T-helper 1 cell treated with Interleukin-12 subunit alpha and Interleukin-12 subunit beta and Interleukin-4 antibody, amounts not matched to agents 30 μg/mL and 1 μg/mL, for 36 hours (primary cell): Measurements from ENCODE around the gene ESPN.

Experiments used
- H3K27ac Mint-ChIP-seq: one replicate; pipeline ENCODE4 v1.8.0; 2021; ENCODE audit warnings: mild to moderate bottlenecking, mixed read lengths
- H3K27me3 Mint-ChIP-seq: one replicate; pipeline ENCODE4 v1.8.0; 2021; ENCODE audit warnings: low read depth, mixed read lengths
- H3K36me3 Mint-ChIP-seq: one replicate; pipeline ENCODE4 v1.8.0; 2021; ENCODE audit warnings: low read depth, mixed read lengths
- H3K4me1 Mint-ChIP-seq: one replicate; pipeline ENCODE4 v1.8.0; 2021; ENCODE audit warnings: low read depth, mixed read lengths
- H3K4me3 Mint-ChIP-seq: one replicate; pipeline ENCODE4 v1.8.0; 2021; ENCODE audit warnings: mild to moderate bottlenecking, moderate library complexity, mixed read lengths
- H3K9me3 Mint-ChIP-seq: one replicate; pipeline ENCODE4 v1.8.0; 2021; ENCODE audit warnings: mixed read lengths

Gene ESPN

GRCh38 chr1:6456800-6457466 is 32.4 kb downstream of the ESPN start:
- Mint-ChIP-seq H3K4me3 (no peak overlapping the region), H3K27ac (peak overlapping the region; percentile 47), H3K4me1 (peaks cover 27% of the 10 kb centered on the region), H3K36me3 (peaks cover 18% of the 10 kb centered on the region), H3K9me3 (no peaks in the 10 kb centered on the region), H3K27me3 (peaks cover 33% of the 10 kb centered on the region)

DNA sequence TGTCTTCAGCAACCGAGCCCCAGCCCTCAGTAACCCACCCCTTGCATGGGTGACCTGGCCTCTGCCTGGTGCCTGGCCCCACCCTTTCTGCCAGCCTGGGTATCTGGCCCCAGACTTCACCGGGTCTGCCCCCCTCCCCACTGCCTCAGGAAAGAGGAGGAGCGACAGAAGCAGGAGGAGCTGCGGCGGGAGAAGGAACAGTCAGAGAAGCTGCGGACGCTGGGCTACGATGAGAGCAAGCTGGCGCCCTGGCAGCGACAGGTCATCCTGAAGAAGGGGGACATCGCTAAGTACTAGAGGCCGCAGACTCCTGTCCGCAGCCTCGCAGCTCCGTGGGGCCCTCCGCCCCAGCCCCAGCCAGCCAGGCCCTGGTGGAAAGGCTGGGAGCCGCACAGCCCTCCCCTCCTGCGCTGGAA is 35.3 kb downstream of the ESPN start:
- Mint-ChIP-seq H3K9me3 (no peaks in the 10 kb centered on the region), H3K36me3 (peaks cover 38% of the 10 kb centered on the region), H3K4me1 (peaks cover 43% of the 10 kb centered on the region), H3K27me3 (peaks cover 16% of the 10 kb centered on the region), H3K27ac (peak overlapping the region; percentile 94), H3K4me3 (peak overlapping the region; percentile 90)

- peaks cover 43% of the 10 kb centered on the region for H3K4me1 Mint-ChIP-seq
- peaks cover 41% of the 10 kb centered on the region for H3K36me3 Mint-ChIP-seq
- no peaks in the 10 kb centered on the region for H3K9me3 Mint-ChIP-seq
- peak overlapping the region; percentile 90 for H3K4me3 Mint-ChIP-seq
- peaks cover 16% of the 10 kb centered on the region for H3K27me3 Mint-ChIP-seq
- peak overlapping the region; percentile 94 for H3K27ac Mint-ChIP-seq
Observed at GRCh38 chr1:6460301-6461050, 35.9 kb downstream of the ESPN start.

DNA sequence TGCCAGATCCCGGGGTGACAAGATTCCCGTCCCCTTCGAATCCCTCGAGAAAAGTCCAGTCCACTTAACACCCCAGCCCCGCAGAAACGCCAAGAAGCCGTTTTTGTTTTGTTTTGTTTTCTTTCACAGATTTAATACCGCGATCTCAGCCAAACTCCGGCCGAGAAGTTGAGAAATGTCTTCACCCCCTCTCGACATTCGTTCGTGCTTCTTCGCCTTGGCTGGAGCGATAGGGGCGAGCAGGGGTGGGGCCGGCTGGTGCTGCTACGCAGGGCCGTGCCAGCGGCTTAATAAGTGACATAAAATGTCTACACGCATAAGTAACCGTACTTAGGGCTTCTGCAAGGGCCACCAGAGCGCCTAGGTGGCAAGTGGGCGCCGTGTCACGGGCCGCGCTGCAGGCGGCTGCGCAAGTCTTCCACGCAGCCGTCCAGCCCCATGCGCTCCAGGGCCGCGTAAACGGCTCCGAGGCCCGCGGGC is 36.5 kb downstream of the ESPN start:
- peaks cover 43% of the 10 kb centered on the region for H3K4me1 Mint-ChIP-seq
- H3K9me3 Mint-ChIP-seq = no peaks in the 10 kb centered on the region
- H3K27ac Mint-ChIP-seq = peak overlapping the region; percentile 94
- H3K27me3 Mint-ChIP-seq = peaks cover 13% of the 10 kb centered on the region
- H3K36me3 Mint-ChIP-seq = peaks cover 43% of the 10 kb centered on the region
- peak overlapping the region; percentile 90 for H3K4me3 Mint-ChIP-seq

- Mint-ChIP-seq H3K36me3 (peaks cover 39% of the 10 kb centered on the region), H3K9me3 (no peaks in the 10 kb centered on the region), H3K4me1 (peaks cover 43% of the 10 kb centered on the region), H3K4me3 (peak overlapping the region; percentile 81), H3K27ac (peak overlapping the region; percentile 88), H3K27me3 (peaks cover 8% of the 10 kb centered on the region)
Observed at GRCh38 chr1:6461538-6462411, 37.2 kb downstream of the ESPN start.

GRCh38 chr1:6462412-6463119 is 38.0 kb downstream of the ESPN start:
- H3K4me3 Mint-ChIP-seq = peak overlapping the region; percentile 81
- H3K27me3 Mint-ChIP-seq = peaks cover 1% of the 10 kb centered on the region
- H3K4me1 Mint-ChIP-seq = peaks cover 36% of the 10 kb centered on the region
- peak overlapping the region; percentile 88 for H3K27ac Mint-ChIP-seq
- no peaks in the 10 kb centered on the region for H3K9me3 Mint-ChIP-seq
- peaks cover 37% of the 10 kb centered on the region for H3K36me3 Mint-ChIP-seq

GRCh38 chr1:6463120-6463412 is 38.5 kb downstream of the ESPN start:
- no peaks in the 10 kb centered on the region for H3K9me3 Mint-ChIP-seq
- peak overlapping the region; percentile 41 for H3K4me3 Mint-ChIP-seq
- H3K36me3 Mint-ChIP-seq = peaks cover 37% of the 10 kb centered on the region
- H3K27me3 Mint-ChIP-seq = no peaks in the 10 kb centered on the region
- H3K4me1 Mint-ChIP-seq = peaks cover 36% of the 10 kb centered on the region
- peak overlapping the region; percentile 76 for H3K27ac Mint-ChIP-seq

DNA sequence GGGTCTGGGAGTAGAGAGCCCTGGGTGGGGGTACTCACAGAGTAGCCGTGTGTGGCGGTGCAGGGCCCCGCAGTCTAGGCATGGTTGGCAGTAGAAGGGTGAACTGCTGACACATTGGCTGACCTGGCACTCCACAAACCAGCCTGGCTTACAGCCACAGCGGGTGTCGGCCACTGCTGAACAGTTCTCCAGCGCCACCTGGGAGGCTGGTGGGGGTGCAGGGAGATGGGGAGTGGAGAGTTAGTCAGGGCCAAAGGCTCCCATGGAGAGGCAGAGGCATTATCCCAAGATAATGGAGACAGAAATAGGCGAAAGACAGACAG is 39.9 kb downstream of the ESPN start:
- Mint-ChIP-seq H3K27me3 (no peaks in the 10 kb centered on the region), H3K36me3 (peaks cover 33% of the 10 kb centered on the region), H3K9me3 (no peaks in the 10 kb centered on the region), H3K4me1 (peaks cover 33% of the 10 kb centered on the region), H3K4me3 (peak overlapping the region; percentile 95), H3K27ac (peak overlapping the region; percentile 85)

DNA sequence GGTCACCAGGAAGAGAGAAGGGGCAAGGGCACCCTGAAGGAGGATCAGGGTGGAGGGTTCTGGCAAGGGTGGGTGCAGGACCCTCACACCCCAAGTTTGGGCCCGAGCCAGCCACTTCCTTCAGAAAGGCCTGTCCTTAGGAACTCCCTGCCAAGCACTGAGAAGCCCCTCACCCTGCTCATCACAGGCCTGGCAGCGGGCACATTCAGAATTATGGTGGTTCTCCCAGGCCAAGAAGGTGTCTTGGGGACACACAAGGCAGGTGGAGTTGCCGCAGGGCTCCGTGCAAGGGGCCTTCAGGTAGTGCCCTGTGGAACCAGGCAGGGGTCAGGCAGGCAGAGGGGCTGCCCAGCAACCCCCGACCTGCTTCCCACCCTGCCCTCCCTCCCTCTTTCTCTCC is 40.3 kb downstream of the ESPN start:
- Mint-ChIP-seq H3K4me3 (peak overlapping the region; percentile 95), H3K36me3 (peaks cover 33% of the 10 kb centered on the region), H3K9me3 (no peaks in the 10 kb centered on the region), H3K4me1 (peaks cover 29% of the 10 kb centered on the region), H3K27ac (peak overlapping the region; percentile 89), H3K27me3 (no peaks in the 10 kb centered on the region)

GRCh38 chr1:6465461-6466005 is 41.0 kb downstream of the ESPN start:
- Mint-ChIP-seq H3K9me3 (no peaks in the 10 kb centered on the region), H3K4me1 (peaks cover 25% of the 10 kb centered on the region), H3K4me3 (peak overlapping the region; percentile 95), H3K36me3 (peaks cover 30% of the 10 kb centered on the region), H3K27ac (peak overlapping the region; percentile 89), H3K27me3 (no peaks in the 10 kb centered on the region)

DNA sequence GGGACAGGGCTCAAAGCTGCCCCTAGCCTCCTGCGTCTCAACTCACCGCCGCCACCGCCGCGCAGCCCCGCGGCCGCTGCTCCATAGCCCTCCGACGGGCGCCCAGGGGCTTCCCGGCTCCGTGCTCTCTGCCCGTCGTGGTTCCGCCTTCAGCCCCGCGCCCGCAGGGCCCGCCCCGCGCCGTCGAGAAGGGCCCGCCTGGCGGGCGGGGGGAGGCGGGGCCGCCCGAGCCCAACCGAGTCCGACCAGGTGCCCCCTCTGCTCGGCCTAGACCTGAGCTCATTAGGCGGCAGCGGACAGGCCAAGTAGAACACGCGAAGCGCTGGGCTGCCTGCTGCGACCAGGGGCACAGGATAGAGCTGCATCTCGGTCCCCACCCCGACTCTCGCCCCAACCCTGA is 41.4 kb downstream of the ESPN start, which contains the start of gene TNFRSF25:
TNFRSF25 (minus strand) TSS at position 151 of the 400 bp plus-strand sequence; CDS start at position 85, 66 bp downstream.
- Mint-ChIP-seq H3K27me3 (no peaks in the 10 kb centered on the region), H3K36me3 (peaks cover 26% of the 10 kb centered on the region), H3K27ac (peak within 1 kb of the TSS; percentile 89), H3K4me1 (peaks cover 20% of the 10 kb centered on the region), H3K9me3 (no peaks in the 10 kb centered on the region), H3K4me3 (peak within 1 kb of the TSS; percentile 95)

GRCh38 chr1:6466751-6467150 is 42.2 kb downstream of the ESPN start:
- Mint-ChIP-seq H3K27me3 (no peaks in the 10 kb centered on the region), H3K36me3 (peaks cover 24% of the 10 kb centered on the region), H3K4me3 (peak overlapping the region; percentile 95), H3K9me3 (no peaks in the 10 kb centered on the region), H3K4me1 (peaks cover 18% of the 10 kb centered on the region), H3K27ac (peak overlapping the region; percentile 26)

- Mint-ChIP-seq H3K4me1 (peaks cover 17% of the 10 kb centered on the region), H3K9me3 (no peaks in the 10 kb centered on the region), H3K27me3 (no peaks in the 10 kb centered on the region), H3K4me3 (peak overlapping the region; percentile 58), H3K36me3 (peaks cover 23% of the 10 kb centered on the region), H3K27ac (no peak overlapping the region)
Observed at GRCh38 chr1:6467224-6467623, 42.6 kb downstream of the ESPN start.
